ENCODE measurements around the gene ADGRD2.

ADGRD2 gene

GRCh38 chr9:124457887-124458431 is 7.7 kb downstream of the ADGRD2 start:
- no peak for DNase-seq (ENCODE audit: low spot score)

GRCh38 chr9:124458441-124458840 is 8.2 kb downstream of the ADGRD2 start:
- DNase-seq (ENCODE audit: low spot score) = no peak

GRCh38 chr9:124462739-124463138 is 12.5 kb downstream of the ADGRD2 start:
- DNase-seq (ENCODE audit: low spot score) = no peak

DNA sequence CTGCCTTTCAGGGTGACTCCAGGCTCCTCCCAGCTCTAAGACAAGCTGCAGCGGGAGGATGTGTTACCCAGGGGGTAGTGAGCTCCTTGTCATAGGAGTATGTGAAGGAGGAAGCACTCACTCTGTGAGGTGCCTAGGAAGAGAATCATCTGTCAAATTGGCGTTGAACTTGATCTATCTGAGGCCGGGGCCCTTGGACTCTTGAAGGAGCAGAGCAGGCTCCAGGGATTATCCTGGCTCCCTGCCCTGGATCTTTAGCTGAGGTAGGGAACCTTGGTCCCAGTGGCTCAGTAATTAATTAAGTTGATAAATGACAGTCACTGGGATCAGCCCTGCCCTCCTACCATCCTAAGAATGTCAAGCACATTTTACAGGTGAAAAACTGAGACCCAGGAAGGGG is 15.5 kb downstream of the ADGRD2 start:
- DNase-seq (ENCODE audit: low spot score) = no peak

DNA sequence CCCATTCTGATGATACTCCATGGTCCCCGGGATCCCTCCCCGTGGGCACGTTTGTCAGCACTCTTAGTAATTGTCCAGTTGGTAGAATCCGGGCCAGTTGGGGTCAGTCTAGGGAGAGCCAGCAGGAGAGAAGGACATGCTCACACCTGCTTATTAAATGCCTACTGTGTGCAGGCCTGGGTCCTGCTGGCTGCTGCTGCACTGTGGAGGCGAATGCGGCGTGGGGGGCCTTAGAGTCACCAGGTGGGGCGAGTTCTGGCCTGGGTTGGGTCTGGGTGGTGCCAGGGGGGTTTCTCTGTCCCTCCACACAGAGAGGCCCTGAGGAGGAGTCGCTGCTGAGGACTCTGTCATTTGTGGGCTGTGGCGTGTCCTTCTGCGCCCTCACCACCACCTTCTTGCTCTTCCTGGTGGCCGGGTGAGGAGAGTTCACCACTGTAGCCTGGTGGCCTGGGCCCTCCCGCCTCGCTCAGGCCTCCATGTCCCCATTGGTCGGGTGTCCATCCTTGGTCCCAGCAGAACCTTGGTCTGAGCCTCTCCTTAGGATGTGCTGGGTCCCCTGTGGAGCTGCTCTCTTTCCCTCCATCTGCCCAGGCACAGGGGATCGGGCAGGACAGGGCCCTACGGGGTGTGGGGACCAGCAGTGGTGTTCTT is 17.3 kb downstream of the ADGRD2 start:
- DNase-seq (ENCODE audit: low spot score) = no peak

DNA sequence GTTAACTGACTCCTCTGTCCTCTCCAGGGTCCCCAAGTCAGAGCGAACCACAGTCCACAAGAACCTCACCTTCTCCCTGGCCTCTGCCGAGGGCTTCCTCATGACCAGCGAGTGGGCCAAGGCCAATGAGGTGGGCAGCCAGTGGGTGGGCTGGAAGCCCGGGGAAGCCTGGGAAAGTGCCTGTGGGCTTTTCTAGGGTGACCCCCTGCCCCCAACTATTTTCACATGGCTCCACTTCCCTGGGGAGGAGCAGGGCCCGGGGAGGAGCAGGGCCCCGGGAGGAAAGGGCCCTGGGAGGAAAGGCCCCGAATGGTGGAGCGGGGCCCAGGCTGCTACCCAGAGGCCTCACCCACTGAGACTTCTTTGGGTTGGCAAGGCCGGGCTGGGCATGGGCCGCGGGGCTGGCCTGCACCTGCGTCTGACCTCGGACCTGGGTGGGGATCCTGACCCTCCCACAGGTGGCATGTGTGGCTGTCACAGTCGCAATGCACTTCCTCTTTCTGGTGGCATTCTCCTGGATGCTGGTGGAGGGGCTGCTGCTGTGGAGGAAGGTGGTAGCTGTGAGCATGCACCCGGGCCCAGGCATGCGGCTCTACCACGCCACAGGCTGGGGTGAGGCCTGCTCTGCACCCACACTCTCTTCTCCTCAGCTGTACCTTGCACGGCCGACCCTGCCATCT is 17.9 kb downstream of the ADGRD2 start:
- DNase-seq (ENCODE audit: low spot score) = no peak

DNA sequence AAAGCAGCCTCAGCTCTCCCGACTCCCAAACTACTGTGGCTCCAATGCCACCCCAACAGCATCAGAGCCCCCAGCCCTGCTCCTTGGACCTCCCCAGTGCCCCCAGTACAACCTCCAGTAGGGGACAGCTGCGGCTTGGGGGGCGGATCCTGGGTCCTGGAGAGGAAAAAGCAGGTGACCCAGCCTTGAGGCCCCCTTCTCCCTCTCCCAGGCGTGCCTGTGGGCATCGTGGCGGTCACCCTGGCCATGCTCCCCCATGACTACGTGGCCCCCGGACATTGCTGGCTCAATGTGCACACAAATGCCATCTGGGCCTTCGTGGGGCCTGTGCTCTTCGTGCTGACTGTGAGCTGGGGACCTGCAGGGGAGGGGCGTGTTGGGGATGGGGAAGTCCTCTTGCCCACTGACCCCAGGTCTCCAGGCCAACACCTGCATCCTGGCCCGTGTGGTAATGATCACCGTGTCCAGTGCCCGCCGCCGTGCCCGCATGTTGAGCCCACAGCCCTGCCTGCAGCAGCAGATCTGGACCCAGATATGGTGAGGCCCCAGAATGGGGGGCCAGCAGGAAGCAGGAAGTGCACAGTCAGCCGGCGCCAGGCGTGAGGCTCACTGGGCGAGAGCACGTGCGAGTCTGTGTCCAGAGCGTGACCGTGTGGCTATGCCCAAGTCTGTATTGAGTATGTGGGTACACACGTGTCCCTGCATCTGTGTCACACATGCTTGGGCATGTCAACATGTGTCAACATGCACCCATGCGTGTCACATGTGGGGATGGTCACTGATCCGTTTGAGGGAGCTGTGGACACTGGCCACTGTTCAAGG is 19.0 kb downstream of the ADGRD2 start:
- DNase-seq (ENCODE audit: low spot score) = no peak

DNA sequence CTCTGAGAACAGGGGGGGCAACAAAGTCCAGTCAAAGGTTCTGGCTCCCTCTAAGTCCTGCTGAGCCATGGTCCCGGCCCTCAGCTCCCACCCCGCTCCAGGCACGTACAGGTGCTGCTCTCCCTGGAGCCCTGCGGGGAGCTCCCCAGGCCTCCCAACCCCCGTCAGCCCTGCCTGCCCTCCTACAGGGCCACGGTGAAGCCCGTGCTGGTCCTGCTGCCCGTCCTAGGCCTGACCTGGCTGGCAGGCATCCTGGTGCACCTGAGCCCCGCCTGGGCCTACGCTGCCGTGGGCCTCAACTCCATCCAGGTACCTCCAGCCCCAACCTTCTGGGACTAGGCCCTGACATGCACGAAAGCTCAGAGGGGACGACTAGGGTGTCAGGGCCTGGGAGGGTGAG is 20.1 kb downstream of the ADGRD2 start:
- DNase-seq (ENCODE audit: low spot score) = no peak

GRCh38 chr9:124470726-124471125 is 20.5 kb downstream of the ADGRD2 start:
- no peak for DNase-seq (ENCODE audit: low spot score)

GRCh38 chr9:124471761-124472160 is 21.5 kb downstream of the ADGRD2 start:
- no peak for DNase-seq (ENCODE audit: low spot score)

DNA sequence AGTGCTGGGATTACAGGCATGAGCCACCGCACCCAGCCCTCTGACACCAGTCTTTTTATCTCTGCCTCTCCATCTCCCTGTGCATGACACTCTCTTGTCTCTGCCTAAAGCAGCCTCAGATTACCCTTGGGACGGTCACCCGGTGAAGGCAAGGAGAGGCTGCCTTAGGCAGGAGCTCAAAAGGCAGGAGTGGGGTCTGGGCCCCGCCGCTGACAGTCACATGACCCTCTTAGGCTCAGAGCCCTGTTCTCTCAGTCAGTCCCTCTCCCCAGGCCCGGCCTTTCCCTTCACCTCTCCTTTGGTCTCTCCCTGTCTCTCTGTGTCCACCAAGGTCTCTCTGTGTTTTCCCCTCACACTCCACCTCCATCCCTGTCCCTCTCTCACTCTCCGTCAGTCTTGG is 22.5 kb downstream of the ADGRD2 start:
- DNase-seq (ENCODE audit: low spot score) = no peak

- no peak for DNase-seq (ENCODE audit: low spot score)
These were observed 23.1 kb downstream of the ADGRD2 start for GRCh38 chr9:124473310-124473709.

DNA sequence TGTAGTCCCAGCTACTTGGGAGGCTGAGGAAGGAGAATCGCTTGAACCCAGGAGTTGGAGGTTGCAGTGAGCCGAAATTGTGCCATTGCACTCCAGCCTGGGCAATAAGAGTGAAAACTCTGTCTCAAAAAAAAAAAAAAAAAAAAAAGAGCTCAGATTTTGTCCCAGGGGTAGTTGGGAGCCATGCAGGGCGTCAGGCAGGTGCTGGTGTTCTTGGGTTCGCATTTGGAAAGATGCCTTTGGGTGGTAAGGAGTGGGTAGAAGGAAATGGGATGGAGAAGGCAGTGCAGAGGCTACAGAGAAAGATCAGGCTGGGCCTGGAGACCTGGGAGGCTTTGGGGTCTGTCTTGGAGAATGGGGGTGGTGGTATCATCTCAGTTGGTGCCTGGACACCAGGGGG is 23.9 kb downstream of the ADGRD2 start:
- no peak for DNase-seq (ENCODE audit: low spot score)

DNA sequence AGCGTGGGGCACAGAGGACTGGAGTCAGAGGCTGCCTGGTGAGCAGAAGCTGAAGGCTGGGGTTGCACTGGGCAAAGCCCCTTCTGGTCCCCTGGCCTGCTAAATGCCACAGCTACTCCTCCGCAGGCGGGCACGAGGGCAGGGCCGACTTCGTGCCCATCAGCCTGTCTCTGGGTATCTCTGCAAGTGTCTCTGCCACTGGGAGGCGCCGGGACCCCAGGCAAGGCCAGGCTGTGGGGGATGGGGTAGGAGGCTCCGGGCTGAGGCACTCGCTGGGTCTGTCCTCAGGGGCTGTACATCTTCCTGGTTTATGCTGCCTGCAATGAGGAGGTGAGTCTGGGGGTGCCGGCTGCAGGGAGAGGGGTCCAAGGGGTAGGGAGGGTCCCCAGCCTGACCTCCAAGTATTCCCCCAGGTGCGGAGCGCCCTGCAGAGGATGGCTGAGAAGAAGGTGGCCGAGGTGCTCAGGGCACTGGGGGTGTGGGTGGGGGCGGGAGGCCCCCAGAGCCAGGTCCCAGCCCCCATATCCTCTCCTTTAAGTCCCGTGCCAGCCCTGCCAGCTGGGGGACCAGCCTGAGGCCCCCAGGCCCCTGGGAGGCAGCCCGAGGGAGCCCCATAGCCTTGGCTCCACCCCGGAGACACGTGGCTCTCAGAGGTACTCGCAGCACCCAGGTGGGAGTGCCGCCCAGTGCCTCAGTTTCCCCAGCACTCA is 25.1 kb downstream of the ADGRD2 start:
- no peak for DNase-seq (ENCODE audit: low spot score)

DNA sequence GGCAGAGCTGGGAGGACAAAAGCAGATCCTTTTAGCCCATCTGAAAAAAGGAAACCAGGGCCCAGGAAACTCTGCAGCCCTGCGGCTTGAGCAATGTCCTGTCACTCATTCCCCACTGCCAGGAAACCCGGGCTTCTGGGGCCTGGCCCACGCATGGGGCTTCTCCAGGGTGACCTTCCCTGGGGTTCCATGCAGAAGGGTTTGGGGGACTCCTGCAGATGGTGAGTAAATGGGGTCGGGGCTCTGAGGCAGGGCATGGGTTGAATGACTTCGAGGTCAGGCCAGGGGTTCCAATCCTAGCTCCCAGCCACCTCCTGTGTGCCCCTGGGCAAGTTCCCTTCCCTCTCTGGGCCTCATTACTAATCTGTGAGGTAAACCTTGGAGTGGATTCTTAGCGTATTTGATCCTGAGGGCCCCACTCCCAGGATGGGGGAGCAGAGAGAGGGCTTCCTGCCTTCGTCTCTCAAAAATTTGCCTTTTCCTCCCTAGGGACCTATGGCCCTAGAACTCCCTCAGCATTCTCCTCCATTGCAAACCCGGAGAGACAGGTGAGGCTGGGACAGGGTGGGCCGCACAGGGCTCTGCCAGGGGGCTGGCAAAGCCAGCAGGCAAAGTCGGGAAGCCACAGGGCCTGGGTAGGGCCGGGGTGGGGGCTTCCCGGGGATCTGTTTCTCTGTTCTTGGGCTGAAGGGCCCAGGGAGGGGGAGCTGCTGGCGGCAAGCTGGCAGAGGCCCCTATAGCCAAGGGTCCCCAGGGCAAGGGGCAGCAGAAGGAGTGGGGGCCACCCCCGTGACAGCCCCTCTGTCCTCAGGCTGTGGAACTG is 25.8 kb downstream of the ADGRD2 start:
- no peak for DNase-seq (ENCODE audit: low spot score)

DNA sequence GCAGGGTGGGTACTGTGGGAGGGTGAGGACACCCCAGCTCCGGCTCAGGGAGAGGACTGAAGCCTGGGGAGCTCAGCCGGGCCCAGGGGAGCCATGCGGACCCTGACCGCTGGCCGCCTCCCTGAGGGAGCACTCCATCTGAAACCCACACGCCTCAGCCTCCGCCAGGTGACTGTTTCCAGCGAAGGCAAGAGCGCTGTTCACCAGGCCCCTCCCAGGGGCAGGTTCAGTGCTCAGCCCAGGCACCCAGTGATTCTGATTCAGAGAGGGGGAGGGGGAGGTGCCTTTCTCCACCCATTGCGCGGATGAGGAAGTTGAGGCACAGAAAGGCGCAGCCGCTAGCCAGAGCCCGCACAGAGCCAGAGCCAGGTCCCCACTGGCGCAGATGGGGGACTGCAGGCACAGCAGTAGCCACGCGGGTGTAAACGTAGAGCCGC is 27.0 kb downstream of the ADGRD2 start:
- DNase-seq (ENCODE audit: low spot score) = no peak

DNA sequence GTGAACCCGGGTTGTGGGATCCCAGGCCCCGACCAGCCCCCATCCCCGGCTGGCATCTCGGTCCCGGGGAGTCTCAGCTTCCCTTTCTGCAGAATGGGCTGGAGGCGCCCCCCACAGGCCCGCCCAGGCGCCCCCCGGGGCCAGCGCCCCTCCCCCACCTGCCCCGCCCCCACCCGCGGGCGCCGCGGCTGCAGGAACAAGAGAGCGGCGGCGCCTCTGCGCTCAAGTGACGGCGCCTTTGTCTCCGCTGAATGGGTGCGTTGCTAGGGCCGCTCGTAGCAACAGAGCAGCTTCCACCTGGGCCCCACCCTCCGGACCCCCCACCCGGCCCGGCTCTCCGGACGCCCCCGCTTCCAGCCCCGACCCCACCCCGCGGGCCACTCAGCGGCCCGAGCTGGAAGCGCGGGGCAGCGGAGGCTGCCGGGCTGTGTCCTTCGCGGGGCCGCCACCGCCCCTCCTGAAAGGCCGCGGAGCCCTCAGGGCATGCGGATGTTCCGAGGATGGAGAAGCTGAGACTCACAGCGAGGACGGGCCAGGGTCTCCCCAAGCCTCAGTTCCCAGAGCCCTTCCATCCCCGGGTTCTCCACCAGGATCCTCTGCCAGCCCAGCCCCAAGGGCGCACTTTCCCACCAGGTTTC is 27.5 kb downstream of the ADGRD2 start:
- DNase-seq (ENCODE audit: low spot score) = no peak

GRCh38 chr9:124478354-124478753 is 28.1 kb downstream of the ADGRD2 start:
- no peak for DNase-seq (ENCODE audit: low spot score)

DNA sequence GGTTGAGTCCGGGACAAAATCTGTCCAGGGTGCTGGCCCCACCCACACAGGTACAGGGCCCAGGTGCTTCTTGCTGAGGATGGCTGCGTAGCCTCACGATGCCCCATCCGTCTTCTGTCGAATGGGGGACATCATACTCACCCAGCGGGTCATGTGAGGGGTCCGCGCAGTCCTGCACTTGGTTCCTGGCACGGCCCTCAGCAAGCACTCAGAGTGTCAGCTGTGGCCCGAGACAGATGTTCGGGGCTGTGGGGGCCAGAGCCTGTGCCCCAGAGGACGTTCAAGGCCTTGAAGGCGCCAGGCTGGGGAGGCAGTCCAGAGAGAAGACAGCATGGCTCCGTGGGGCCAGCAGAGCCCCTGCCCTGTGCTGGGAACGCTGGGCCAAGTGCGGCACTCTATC is 29.1 kb downstream of the ADGRD2 start:
- DNase-seq (ENCODE audit: low spot score) = no peak

- no peak for DNase-seq (ENCODE audit: low spot score)
These were observed 29.8 kb downstream of the ADGRD2 start for GRCh38 chr9:124479947-124480620.
